HG02610 (cell line): Measurements from ENCODE around the gene HOXA3.

Experiments used
- ATAC-seq: cut with Tn5 transposase; IDR thresholded peaks from one replicate; pipeline ENCODE4 v1.9.1; 2021; ENCODE audit warnings: mild to moderate bottlenecking, moderate library complexity; ENCODE audit not compliant: unreplicated experiment

Gene HOXA3

GRCh38 chr7:27116962-27117886 lies 35.2 kb downstream of the HOXA3 start:
- no peak for ATAC-seq

- no peak for ATAC-seq
Measured at GRCh38 chr7:27116031-27116961, 36.1 kb downstream of the HOXA3 start.

- ATAC-seq, result no peak
Measured at GRCh38 chr7:27115221-27116026, 37.0 kb downstream of the HOXA3 start.

GRCh38 chr7:27114881-27115220 lies 37.5 kb downstream of the HOXA3 start:
- no peak for ATAC-seq

GRCh38 chr7:27113991-27114769 lies 38.2 kb downstream of the HOXA3 start:
- no peak for ATAC-seq

GRCh38 chr7:27112955-27113949 lies 39.1 kb downstream of the HOXA3 start:
- no peak for ATAC-seq

- no peak for ATAC-seq
Measured at GRCh38 chr7:27112361-27112760, 40.0 kb downstream of the HOXA3 start.

- ATAC-seq, result no peak
Measured at GRCh38 chr7:27111751-27112277, 40.6 kb downstream of the HOXA3 start.

GRCh38 chr7:27111042-27111750 lies 41.2 kb downstream of the HOXA3 start:
- no peak for ATAC-seq

- no peak for ATAC-seq
Measured at GRCh38 chr7:27110186-27111031, 42.0 kb downstream of the HOXA3 start.

GRCh38 chr7:27109466-27110185 lies 42.8 kb downstream of the HOXA3 start:
- ATAC-seq, result no peak

- no peak for ATAC-seq
Measured at GRCh38 chr7:27108390-27109127, 43.8 kb downstream of the HOXA3 start.

GRCh38 chr7:27107391-27108381 lies 44.7 kb downstream of the HOXA3 start:
- ATAC-seq, result no peak

GRCh38 chr7:27106901-27107240 lies 45.5 kb downstream of the HOXA3 start:
- ATAC-seq, result no peak
